ENCODE data around the gene TMEM25. TPM values are rescaled to one million over a fixed set of nuclear protein-coding genes. Genes with fewer than 3 reads are reported as not detected.
A peak's percentile ranks its signal among the peaks of the same experiment; 100 is the strongest.
"Not testable (repeated sequence)": the region's sequence is repeated elsewhere in the genome, so short reads cannot be mapped to it uniquely, and the experiment has no call there.

The TMEM25 gene
- total and polyA plus RNA-seq, 4 donors: 8.8 to 32.0 (median 17.2) TPM

- Histone ChIP-seq H3K36me3 (ENCODE audit: control insufficient read depth in 4 of 4, insufficient read depth in 4 of 4, low read length in 4 of 4) (peaks cover 0 to 9% (median 3%) of the 10 kb centered on the region in 4 donors), H3K9ac (ENCODE audit: insufficient read depth in 1 of 2, low read length in 2 of 2) (no peak overlapping the region), H3K4me3 (no peak overlapping the region), H3K4me1 (ENCODE audit: control insufficient read depth in 5 of 5, insufficient read depth in 5 of 5, low read length in 5 of 5) (peaks cover 4 to 29% (median 8%) of the 10 kb centered on the region in 5 donors), H3K27me3 (ENCODE audit: control insufficient read depth in 3 of 3, insufficient read depth in 3 of 3, low read length in 2 of 3) (no peaks in the 10 kb centered on the region), H3K9me3 (ENCODE audit: control insufficient read depth in 4 of 4, insufficient read depth in 3 of 4, low read length in 3 of 4) (no peaks in the 10 kb centered on the region), H3K27ac (ENCODE audit: low read depth in 1 of 2, low read length in 1 of 2) (no peak overlapping the region)
- ATAC-seq (ENCODE audit: insufficient read depth, low FRiP score): no peak
- 91 to 97% methylated on average over 7 of the region's 7 CpGs for WGBS, 2 donors
- TF ChIP-seq CTCF (IDR thresholded peaks at IDR 0.05; ENCODE audit: control extremely low read depth, extremely low read depth): no peak
- no peak for DNase-seq
Observed at GRCh38 chr11:118574636-118575035, 43.6 kb downstream of the TMEM25 start.

- H3K4me1 ChIP-seq (ENCODE audit: control insufficient read depth in 5 of 5, insufficient read depth in 5 of 5, low read length in 5 of 5): peaks cover 4 to 25% (median 8%) of the 10 kb centered on the region in 5 donors
- H3K27ac ChIP-seq (ENCODE audit: low read depth in 1 of 2, low read length in 1 of 2); H3K4me3 ChIP-seq; H3K27me3 ChIP-seq (ENCODE audit: control insufficient read depth in 3 of 3, insufficient read depth in 3 of 3, low read length in 2 of 3); H3K9me3 ChIP-seq (ENCODE audit: control insufficient read depth in 4 of 4, insufficient read depth in 3 of 4, low read length in 3 of 4); H3K9ac ChIP-seq (ENCODE audit: insufficient read depth in 1 of 2, low read length in 2 of 2); ATAC-seq (ENCODE audit: insufficient read depth, low FRiP score); H3K36me3 ChIP-seq (ENCODE audit: control insufficient read depth in 4 of 4, insufficient read depth in 4 of 4, low read length in 4 of 4); DNase-seq: not testable (repeated sequence)
Observed at GRCh38 chr11:118577995-118578394, 47.0 kb downstream of the TMEM25 start.

GRCh38 chr11:118581057-118581456, 50.1 kb downstream of the TMEM25 start:
- ATAC-seq (ENCODE audit: insufficient read depth, low FRiP score) (no peak), DNase-seq (peak in 1 of 3 donors; percentile 12)
- no peak overlapping the region for H3K9ac ChIP-seq (ENCODE audit: insufficient read depth in 1 of 2, low read length in 2 of 2)
- H3K27ac ChIP-seq (ENCODE audit: low read depth in 1 of 2, low read length in 1 of 2): no peak overlapping the region
- no peaks in the 10 kb centered on the region for H3K27me3 ChIP-seq (ENCODE audit: control insufficient read depth in 3 of 3, insufficient read depth in 3 of 3, low read length in 2 of 3)
- no peak for TF ChIP-seq CTCF (IDR thresholded peaks at IDR 0.05; ENCODE audit: control extremely low read depth, extremely low read depth)
- H3K4me1 ChIP-seq (ENCODE audit: control insufficient read depth in 5 of 5, insufficient read depth in 5 of 5, low read length in 5 of 5): peaks cover 0 to 7% (median 0%) of the 10 kb centered on the region in 5 donors
- no peak overlapping the region for H3K4me3 ChIP-seq
- H3K36me3 ChIP-seq (ENCODE audit: control insufficient read depth in 4 of 4, insufficient read depth in 4 of 4, low read length in 4 of 4): peaks cover 15 to 33% (median 25%) of the 10 kb centered on the region in 4 donors
- 67 to 85% methylated on average over 6 of the region's 6 CpGs for WGBS, 2 donors
- no peaks in the 10 kb centered on the region for H3K9me3 ChIP-seq (ENCODE audit: control insufficient read depth in 4 of 4, insufficient read depth in 3 of 4, low read length in 3 of 4)

Other genes with a start within 250 kb of the TMEM25 start
- gene CD3E, start 226.5 kb upstream of the TMEM25 start, total RNA-seq: 1 to 10 TPM; 4.4 to 5.3 TPM
- 1 to 10 TPM; 5.1 to 5.7 TPM for gene CD3E, start 226.5 kb upstream of the TMEM25 start, polyA plus RNA-seq
- gene CD3D, start 188.5 kb upstream of the TMEM25 start, total RNA-seq: 1 to 10 TPM; 3.8 to 9.3 TPM
- 1 to 10 TPM; 8.0 to 9.9 TPM for gene CD3D, start 188.5 kb upstream of the TMEM25 start, polyA plus RNA-seq
- gene CD3G, start 186.8 kb upstream of the TMEM25 start, total RNA-seq: 1 to 10 TPM; 1.5 to 2.7 TPM
- under 1 TPM; 0.55 to 0.73 TPM for gene CD3G, start 186.8 kb upstream of the TMEM25 start, polyA plus RNA-seq
- 10 to 100 TPM; 37.5 to 53.2 TPM for gene UBE4A, start 171.6 kb upstream of the TMEM25 start, total RNA-seq
- gene UBE4A, start 171.6 kb upstream of the TMEM25 start, polyA plus RNA-seq: 10 to 100 TPM; 14.9 to 18.2 TPM
- 100 to 1,000 TPM in 1 of 2 donors, 10 to 100 TPM in 1; 50.4 to 143 TPM for gene ATP5MG, start 129.6 kb upstream of the TMEM25 start, total RNA-seq
- 100 to 1,000 TPM in 1 of 2 donors, 10 to 100 TPM in 1; 96.7 to 367 TPM for gene ATP5MG, start 129.6 kb upstream of the TMEM25 start, polyA plus RNA-seq
- gene KMT2A, start 94.7 kb upstream of the TMEM25 start, total RNA-seq: 100 to 1,000 TPM in 1 of 2 donors, 10 to 100 TPM in 1; 44.5 to 127 TPM
- 1 to 10 TPM; 7.7 to 9.5 TPM for gene KMT2A, start 94.7 kb upstream of the TMEM25 start, polyA plus RNA-seq
- 1 to 10 TPM in 1 of 2 donors, under 1 TPM in 1; 0.95 to 1.6 TPM for gene TTC36, start 3.7 kb upstream of the TMEM25 start, total RNA-seq
- under 1 TPM; 0.14 to 0.40 TPM for gene TTC36, start 3.7 kb upstream of the TMEM25 start, polyA plus RNA-seq
- 10 to 100 TPM; 27.2 to 32.9 TPM for gene IFT46, start 34.7 kb downstream of the TMEM25 start, total RNA-seq
- 10 to 100 TPM; 15.3 to 21.7 TPM for gene IFT46, start 34.7 kb downstream of the TMEM25 start, polyA plus RNA-seq
- 100 to 1,000 TPM; 114 to 123 TPM for gene ARCN1, start 41.2 kb downstream of the TMEM25 start, total RNA-seq
- gene ARCN1, start 41.2 kb downstream of the TMEM25 start, polyA plus RNA-seq: 10 to 100 TPM; 72.4 to 97.6 TPM
- gene PHLDB1, start 76.4 kb downstream of the TMEM25 start, total RNA-seq: 10 to 100 TPM; 82.8 to 90.5 TPM
- gene PHLDB1, start 76.4 kb downstream of the TMEM25 start, polyA plus RNA-seq: 10 to 100 TPM; 27.3 to 69.3 TPM
- under 1 TPM in 1 of 2 donors, not detected in 1; 0.17 TPM for gene TREH, start 148.5 kb downstream of the TMEM25 start, total RNA-seq
- 1 to 10 TPM in 1 of 2 donors, under 1 TPM in 1; 0.19 to 1.1 TPM for gene TREH, start 148.5 kb downstream of the TMEM25 start, polyA plus RNA-seq

Measured in lung (tissue), 12 donors.